ENCODE data around the gene IFFO2. TPM values are rescaled to one million over a fixed set of nuclear protein-coding genes. Genes with fewer than 3 reads are reported as not detected.

Gene IFFO2
- total and polyA plus RNA-seq, 2 donors (not counting 1 experiment from before 2014, with no cell fraction given): 5.8 to 10.4 TPM

- H2AFZ ChIP-seq (ENCODE audit: low read length): no peak overlapping the region
- no peak overlapping the region for H3K4me2 ChIP-seq (ENCODE audit: extremely low read depth, insufficient read depth, low read length)
- no peaks in the 10 kb centered on the region for H3K36me3 ChIP-seq (ENCODE audit: control insufficient read depth, insufficient read depth, low read length)
- H3K4me1 ChIP-seq (ENCODE audit: control insufficient read depth, extremely low read depth, insufficient read depth, low read length): no peaks in the 10 kb centered on the region
- no peaks in the 10 kb centered on the region for H4K20me1 ChIP-seq (ENCODE audit: control insufficient read depth, extremely low read depth, insufficient read depth, low read length)
- no peaks in the 10 kb centered on the region for H3K79me2 ChIP-seq (ENCODE audit: control insufficient read depth, insufficient read depth, low read length)
- TF ChIP-seq CTCF (conservative IDR thresholded peaks at IDR 0.05 in 1 of 2, IDR thresholded peaks at IDR 0.05 in 1 of 2; ENCODE audit: low read depth in 1 of 2, low read length in 2 of 2) (no peak), EZH2 (IDR thresholded peaks at IDR 0.05; ENCODE audit: low read length, missing control alignments) (no peak)
- DNase-seq (ENCODE audit: low read depth in 2 of 2): no peak
- peaks cover 3% of the 10 kb centered on the region for H3K27me3 ChIP-seq (ENCODE audit: control insufficient read depth, insufficient read depth, low read length)
- H3K9me3 ChIP-seq (ENCODE audit: control insufficient read depth, insufficient read depth, low read depth, low read length): no peaks in the 10 kb centered on the region
- no peak overlapping the region for H3K9ac ChIP-seq (ENCODE audit: insufficient read depth, low read length)
- H3K27ac ChIP-seq (ENCODE audit: insufficient read depth, low read length): no peak overlapping the region
- no peak overlapping the region for H3K4me3 ChIP-seq (replicated peaks in 1 of 4; ENCODE audit: control extremely low read depth in 1 of 4, insufficient read depth in 1 of 4, low read depth in 3 of 4, low read length in 4 of 4)
Measured at GRCh38 chr1:18869847-18870594, 86.5 kb downstream of the IFFO2 start.

- H3K9me3 ChIP-seq (ENCODE audit: control insufficient read depth, insufficient read depth, low read depth, low read length): no peaks in the 10 kb centered on the region
- no peaks in the 10 kb centered on the region for H3K36me3 ChIP-seq (ENCODE audit: control insufficient read depth, insufficient read depth, low read length)
- no peak overlapping the region for H3K4me2 ChIP-seq (ENCODE audit: extremely low read depth, insufficient read depth, low read length)
- TF ChIP-seq CTCF (conservative IDR thresholded peaks at IDR 0.05 in 1 of 2, IDR thresholded peaks at IDR 0.05 in 1 of 2; ENCODE audit: low read depth in 1 of 2, low read length in 2 of 2) (no peak), EZH2 (IDR thresholded peaks at IDR 0.05; ENCODE audit: low read length, missing control alignments) (no peak)
- no peak overlapping the region for H3K9ac ChIP-seq (ENCODE audit: insufficient read depth, low read length)
- no peak overlapping the region for H2AFZ ChIP-seq (ENCODE audit: low read length)
- no peak overlapping the region for H3K27ac ChIP-seq (ENCODE audit: insufficient read depth, low read length)
- H3K27me3 ChIP-seq (ENCODE audit: control insufficient read depth, insufficient read depth, low read length): peaks cover 3% of the 10 kb centered on the region
- no peaks in the 10 kb centered on the region for H3K4me1 ChIP-seq (ENCODE audit: control insufficient read depth, extremely low read depth, insufficient read depth, low read length)
- H3K4me3 ChIP-seq (replicated peaks in 1 of 4; ENCODE audit: control extremely low read depth in 1 of 4, insufficient read depth in 1 of 4, low read depth in 3 of 4, low read length in 4 of 4): no peak overlapping the region
- no peaks in the 10 kb centered on the region for H4K20me1 ChIP-seq (ENCODE audit: control insufficient read depth, extremely low read depth, insufficient read depth, low read length)
- no peaks in the 10 kb centered on the region for H3K79me2 ChIP-seq (ENCODE audit: control insufficient read depth, insufficient read depth, low read length)
- DNase-seq (ENCODE audit: low read depth in 2 of 2): no peak
Measured at GRCh38 chr1:18868801-18869424, 87.6 kb downstream of the IFFO2 start.

GRCh38 chr1:18868354-18868753 is 88.1 kb downstream of the IFFO2 start:
- Histone ChIP-seq H3K4me2 (ENCODE audit: extremely low read depth, insufficient read depth, low read length) (no peak overlapping the region), H3K9me3 (ENCODE audit: control insufficient read depth, insufficient read depth, low read depth, low read length) (no peaks in the 10 kb centered on the region), H3K79me2 (ENCODE audit: control insufficient read depth, insufficient read depth, low read length) (no peaks in the 10 kb centered on the region), H3K4me1 (ENCODE audit: control insufficient read depth, extremely low read depth, insufficient read depth, low read length) (no peaks in the 10 kb centered on the region), H3K9ac (ENCODE audit: insufficient read depth, low read length) (no peak overlapping the region), H2AFZ (ENCODE audit: low read length) (no peak overlapping the region), H4K20me1 (ENCODE audit: control insufficient read depth, extremely low read depth, insufficient read depth, low read length) (no peaks in the 10 kb centered on the region), H3K27ac (ENCODE audit: insufficient read depth, low read length) (no peak overlapping the region), H3K4me3 (replicated peaks in 1 of 4; ENCODE audit: control extremely low read depth in 1 of 4, insufficient read depth in 1 of 4, low read depth in 3 of 4, low read length in 4 of 4) (no peak overlapping the region), H3K36me3 (ENCODE audit: control insufficient read depth, insufficient read depth, low read length) (no peaks in the 10 kb centered on the region), H3K27me3 (ENCODE audit: control insufficient read depth, insufficient read depth, low read length) (peaks cover 3% of the 10 kb centered on the region)
- no peak for DNase-seq (ENCODE audit: low read depth in 2 of 2)
- TF ChIP-seq EZH2 (IDR thresholded peaks at IDR 0.05; ENCODE audit: low read length, missing control alignments) (no peak), CTCF (conservative IDR thresholded peaks at IDR 0.05 in 1 of 2, IDR thresholded peaks at IDR 0.05 in 1 of 2; ENCODE audit: low read depth in 1 of 2, low read length in 2 of 2) (no peak)
